HFFc6 (cell line): ENCODE data around the gene MTHFSD. TPM values are rescaled to one million over a fixed set of nuclear protein-coding genes. Genes with fewer than 3 reads are reported as not detected.
A peak's percentile ranks its signal among the peaks of the same experiment; 100 is the strongest.

Experiments
- DNase-seq: peaks from one replicate; pipeline ENCODE4 v3.0.0-alpha.2; 2018
- H3K27ac Mint-ChIP-seq: 2 replicates; pipeline ENCODE4 v1.8.0; 2020; ENCODE audit warnings: mild to moderate bottlenecking, mixed read lengths
- H3K27me3 Mint-ChIP-seq: 2 replicates; pipeline ENCODE4 v1.8.0; 2021; ENCODE audit warnings: mild to moderate bottlenecking, moderate library complexity, mixed read lengths; ENCODE audit not compliant: insufficient read depth
- H3K36me3 Mint-ChIP-seq: 2 replicates; pipeline ENCODE4 v1.8.0; 2021; ENCODE audit warnings: low read depth, mixed read lengths
- H3K4me1 Mint-ChIP-seq: 2 replicates; pipeline ENCODE4 v1.8.0; 2020; ENCODE audit warnings: low read depth, mixed read lengths
- H3K4me3 Mint-ChIP-seq: 2 replicates; pipeline ENCODE4 v1.8.0; 2020; ENCODE audit warnings: mild to moderate bottlenecking, moderate library complexity, mixed read lengths
- H3K9me3 Mint-ChIP-seq: 2 replicates; pipeline ENCODE4 v1.8.0; 2020; ENCODE audit warnings: mild to moderate bottlenecking, mixed read lengths
- total RNA-seq, 6 experiments: library from RNA; stranded (reverse); fragmentation: NEBNext Ultra II Directional; extraction: Animal tissue kit (Norgen Biotek cat#: 25700); gene quantifications; 2 replicates in 1 of 6; 3 replicates in 5 of 6; pipeline ENCODE4 v1.2.3, GENCODE V29; 2021
- TF ChIP-seq, protein P1 (sequence below): fragments of 200-600 bp; sonication (generic); IDR thresholded peaks from 2 replicates; pipeline ENCODE4 v1.5.0; 2021; ENCODE audit warnings: antibody characterized with exemption, mild to moderate bottlenecking

The MTHFSD gene
- total RNA-seq, 6 experiments from 2014 or later: 16.8 to 18.6 (median 17.0) TPM

DNA sequence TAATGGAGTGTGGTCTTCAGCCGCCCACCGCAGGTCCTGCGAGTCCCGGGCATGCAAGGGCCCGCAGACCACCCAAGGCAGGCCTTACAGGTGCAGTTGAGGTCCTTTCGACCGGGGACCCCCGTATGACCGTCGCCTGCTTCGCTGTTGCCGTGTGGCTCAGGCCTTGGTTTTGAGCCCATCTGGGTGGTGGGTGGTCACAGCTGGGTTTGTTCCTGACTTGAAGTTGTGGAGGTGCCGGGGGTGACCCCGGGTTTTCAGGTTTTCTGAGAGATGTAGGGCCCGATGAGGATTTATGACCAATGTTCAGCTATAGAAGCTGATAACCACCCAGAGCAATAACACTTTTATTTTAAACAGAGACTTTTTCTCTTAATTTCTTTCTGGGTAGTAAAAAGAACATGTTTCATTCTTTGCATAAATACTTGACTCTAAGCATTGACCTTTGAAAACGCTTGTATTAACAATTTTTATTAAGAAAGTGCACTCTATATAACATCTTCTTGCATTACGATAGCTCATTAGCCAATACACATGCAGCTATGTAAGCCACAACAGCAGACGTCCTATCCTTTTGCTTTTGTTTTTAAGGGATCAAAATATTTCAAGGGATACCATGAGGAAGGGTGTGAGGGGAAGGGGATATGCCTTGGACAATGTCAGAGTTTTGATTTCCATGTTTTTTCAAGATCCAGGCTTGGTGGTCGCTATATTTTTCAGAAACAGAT lies 25.2 kb upstream of the MTHFSD start:
- peaks cover 34% of the 10 kb centered on the region for H3K4me1 Mint-ChIP-seq
- H3K27ac Mint-ChIP-seq: peak overlapping the region; percentile 99
- peaks cover 16% of the 10 kb centered on the region for H3K36me3 Mint-ChIP-seq
- peak overlapping the region; percentile 96 for H3K4me3 Mint-ChIP-seq
- no peak for DNase-seq
- H3K27me3 Mint-ChIP-seq: peaks cover 2% of the 10 kb centered on the region
- no peaks in the 10 kb centered on the region for H3K9me3 Mint-ChIP-seq
- TF ChIP-seq, protein P1, sequence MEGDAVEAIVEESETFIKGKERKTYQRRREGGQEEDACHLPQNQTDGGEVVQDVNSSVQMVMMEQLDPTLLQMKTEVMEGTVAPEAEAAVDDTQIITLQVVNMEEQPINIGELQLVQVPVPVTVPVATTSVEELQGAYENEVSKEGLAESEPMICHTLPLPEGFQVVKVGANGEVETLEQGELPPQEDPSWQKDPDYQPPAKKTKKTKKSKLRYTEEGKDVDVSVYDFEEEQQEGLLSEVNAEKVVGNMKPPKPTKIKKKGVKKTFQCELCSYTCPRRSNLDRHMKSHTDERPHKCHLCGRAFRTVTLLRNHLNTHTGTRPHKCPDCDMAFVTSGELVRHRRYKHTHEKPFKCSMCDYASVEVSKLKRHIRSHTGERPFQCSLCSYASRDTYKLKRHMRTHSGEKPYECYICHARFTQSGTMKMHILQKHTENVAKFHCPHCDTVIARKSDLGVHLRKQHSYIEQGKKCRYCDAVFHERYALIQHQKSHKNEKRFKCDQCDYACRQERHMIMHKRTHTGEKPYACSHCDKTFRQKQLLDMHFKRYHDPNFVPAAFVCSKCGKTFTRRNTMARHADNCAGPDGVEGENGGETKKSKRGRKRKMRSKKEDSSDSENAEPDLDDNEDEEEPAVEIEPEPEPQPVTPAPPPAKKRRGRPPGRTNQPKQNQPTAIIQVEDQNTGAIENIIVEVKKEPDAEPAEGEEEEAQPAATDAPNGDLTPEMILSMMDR: no peak

DNA sequence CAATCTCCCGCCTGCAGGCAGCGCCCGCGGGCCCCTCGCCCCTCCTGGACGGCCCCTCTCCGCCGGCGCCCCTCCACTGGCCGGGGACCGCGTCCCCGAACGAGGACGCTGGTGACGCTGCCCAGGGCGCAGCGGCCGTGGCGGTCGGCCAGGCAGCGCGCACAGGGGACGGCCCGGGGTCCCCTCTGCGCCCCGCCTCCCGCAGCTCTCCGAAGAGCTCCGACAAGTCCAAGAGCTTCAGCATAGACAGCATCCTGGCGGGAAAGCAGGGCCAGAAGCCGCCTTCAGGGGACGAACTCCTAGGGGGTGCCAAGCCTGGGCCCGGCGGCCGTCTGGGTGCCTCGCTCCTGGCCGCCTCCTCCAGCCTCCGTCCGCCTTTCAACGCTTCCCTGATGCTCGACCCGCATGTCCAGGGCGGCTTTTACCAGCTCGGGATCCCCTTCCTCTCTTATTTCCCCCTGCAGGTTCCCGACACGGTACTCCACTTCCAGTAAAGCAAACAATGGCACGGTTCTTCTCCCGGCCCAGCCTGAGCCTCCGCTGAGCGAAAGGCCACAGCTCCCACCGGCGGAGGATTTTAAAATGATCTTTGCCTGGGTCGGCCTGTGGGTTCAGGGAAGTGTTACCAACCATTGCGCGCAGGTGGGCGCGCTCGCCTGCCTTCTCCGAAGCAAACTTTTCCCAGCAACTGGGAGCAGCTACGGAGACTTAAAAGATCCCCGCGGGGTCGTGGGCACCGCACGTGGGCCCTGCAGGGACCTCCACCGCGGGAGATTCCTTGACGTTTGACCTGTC lies 24.4 kb upstream of the MTHFSD start:
- peak overlapping the region; percentile 96 for H3K4me3 Mint-ChIP-seq
- peaks cover 2% of the 10 kb centered on the region for H3K27me3 Mint-ChIP-seq
- peaks cover 18% of the 10 kb centered on the region for H3K36me3 Mint-ChIP-seq
- no peak for DNase-seq
- H3K4me1 Mint-ChIP-seq: peaks cover 42% of the 10 kb centered on the region
- no peaks in the 10 kb centered on the region for H3K9me3 Mint-ChIP-seq
- TF ChIP-seq, protein P1: no peak
- H3K27ac Mint-ChIP-seq: peak overlapping the region; percentile 99

DNA sequence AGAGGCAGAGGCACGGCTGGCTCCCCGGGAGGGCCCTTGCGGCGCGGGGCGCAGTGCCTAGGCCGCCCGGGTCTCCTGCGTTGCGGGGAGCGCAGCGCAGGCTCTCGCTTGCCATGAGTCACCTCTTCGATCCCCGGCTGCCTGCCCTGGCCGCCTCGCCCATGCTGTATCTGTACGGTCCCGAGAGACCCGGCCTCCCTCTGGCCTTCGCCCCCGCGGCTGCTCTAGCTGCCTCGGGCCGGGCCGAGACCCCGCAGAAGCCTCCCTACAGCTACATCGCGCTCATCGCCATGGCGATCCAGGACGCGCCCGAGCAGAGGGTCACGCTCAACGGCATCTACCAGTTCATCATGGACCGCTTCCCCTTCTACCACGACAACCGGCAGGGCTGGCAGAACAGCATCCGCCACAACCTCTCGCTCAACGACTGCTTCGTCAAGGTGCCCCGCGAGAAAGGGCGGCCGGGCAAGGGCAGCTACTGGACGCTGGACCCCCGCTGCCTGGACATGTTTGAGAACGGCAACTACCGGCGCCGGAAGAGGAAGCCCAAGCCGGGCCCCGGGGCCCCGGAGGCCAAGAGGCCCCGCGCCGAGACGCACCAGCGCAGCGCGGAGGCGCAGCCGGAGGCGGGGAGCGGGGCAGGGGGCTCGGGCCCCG lies 23.7 kb upstream of the MTHFSD start:
- Mint-ChIP-seq H3K4me3 (peak overlapping the region; percentile 93), H3K27ac (peak overlapping the region; percentile 96), H3K36me3 (peaks cover 17% of the 10 kb centered on the region), H3K4me1 (peaks cover 49% of the 10 kb centered on the region), H3K9me3 (no peaks in the 10 kb centered on the region), H3K27me3 (peaks cover 2% of the 10 kb centered on the region)
- peak; percentile 56 for DNase-seq
- TF ChIP-seq, protein P1: no peak

DNA sequence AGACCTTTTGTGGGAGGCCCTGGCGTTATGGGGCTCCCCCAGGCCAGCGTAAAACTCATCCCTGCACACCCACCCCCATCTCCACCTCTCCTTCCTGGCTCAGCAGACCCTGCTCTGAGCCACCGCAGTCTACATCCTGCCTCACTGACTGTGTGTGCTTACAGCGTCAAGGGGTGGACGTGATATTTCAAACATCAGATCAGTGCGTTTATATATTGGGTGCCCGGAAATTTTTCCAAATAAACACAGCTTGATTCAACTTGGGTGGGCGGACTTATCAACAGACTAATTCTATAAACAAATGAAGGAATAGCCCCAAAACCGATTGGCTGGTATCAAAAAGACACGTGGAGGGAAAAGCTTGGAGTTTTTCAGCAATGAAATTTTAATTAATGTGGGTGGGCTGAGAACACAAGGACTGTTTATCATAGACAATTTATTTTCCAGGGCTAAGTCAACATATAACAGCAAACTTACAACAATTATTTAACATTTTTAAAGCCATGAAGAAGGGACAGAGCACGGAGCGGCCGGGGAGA lies 23.1 kb upstream of the MTHFSD start, which contains the start of gene FOXL1:
FOXL1 (plus strand) TSS at position 489 of the 539 bp plus-strand sequence. CDS start 175 bp downstream, outside the sequence.
- TF ChIP-seq, protein P1: no peak
- Mint-ChIP-seq H3K27ac (peak within 1 kb of the TSS; percentile 99), H3K4me1 (peaks cover 55% of the 10 kb centered on the region), H3K27me3 (peaks cover 2% of the 10 kb centered on the region), H3K4me3 (peak within 1 kb of the TSS; percentile 96), H3K36me3 (peaks cover 13% of the 10 kb centered on the region), H3K9me3 (no peaks in the 10 kb centered on the region)
- peak; percentile 84 for DNase-seq

DNA sequence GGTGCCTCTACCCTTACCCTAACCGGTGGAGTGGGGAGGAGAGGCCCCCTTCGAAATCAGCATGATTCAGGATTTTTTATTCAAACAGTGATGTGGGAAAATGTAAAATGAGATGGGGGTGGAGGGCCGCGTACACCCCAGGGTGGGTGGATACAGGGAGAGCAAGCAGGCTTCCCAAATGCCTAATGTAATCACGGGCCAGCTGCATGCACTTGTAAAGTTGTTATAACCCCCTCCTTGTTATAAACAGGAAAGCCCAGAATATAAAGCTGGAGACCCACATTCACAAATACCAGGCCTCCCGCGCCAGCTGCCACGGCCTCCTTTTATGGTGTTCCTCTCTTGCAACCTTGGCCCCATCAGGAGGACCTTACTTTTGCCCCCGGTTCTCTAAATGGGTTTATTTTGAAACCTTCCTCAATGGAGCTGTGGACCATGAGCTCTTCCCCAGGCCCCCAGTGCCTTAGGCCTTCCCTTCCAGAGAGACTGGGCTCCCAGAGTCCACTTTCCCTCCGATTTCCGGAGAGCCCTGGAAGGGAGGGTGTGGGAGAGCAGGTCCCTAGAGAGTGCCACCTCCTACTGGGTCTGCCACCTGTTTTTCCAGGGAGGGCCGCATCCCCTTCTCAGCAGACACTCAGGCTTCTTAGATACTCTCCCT lies 22.4 kb upstream of the MTHFSD start:
- Mint-ChIP-seq H3K27me3 (peaks cover 2% of the 10 kb centered on the region), H3K27ac (peak overlapping the region; percentile 96), H3K4me1 (peaks cover 62% of the 10 kb centered on the region), H3K36me3 (peaks cover 9% of the 10 kb centered on the region), H3K4me3 (peak overlapping the region; percentile 93), H3K9me3 (no peaks in the 10 kb centered on the region)
- no peak for DNase-seq
- TF ChIP-seq, protein P1: no peak
